HG03135 (cell line): Measurements from ENCODE around the gene OLFM2.

Experiments used
- ATAC-seq: cut with Tn5 transposase; IDR thresholded peaks from one replicate; pipeline ENCODE4 v1.9.1; 2021; ENCODE audit warnings: mild to moderate bottlenecking, moderate library complexity; ENCODE audit not compliant: unreplicated experiment

OLFM2 gene

DNA sequence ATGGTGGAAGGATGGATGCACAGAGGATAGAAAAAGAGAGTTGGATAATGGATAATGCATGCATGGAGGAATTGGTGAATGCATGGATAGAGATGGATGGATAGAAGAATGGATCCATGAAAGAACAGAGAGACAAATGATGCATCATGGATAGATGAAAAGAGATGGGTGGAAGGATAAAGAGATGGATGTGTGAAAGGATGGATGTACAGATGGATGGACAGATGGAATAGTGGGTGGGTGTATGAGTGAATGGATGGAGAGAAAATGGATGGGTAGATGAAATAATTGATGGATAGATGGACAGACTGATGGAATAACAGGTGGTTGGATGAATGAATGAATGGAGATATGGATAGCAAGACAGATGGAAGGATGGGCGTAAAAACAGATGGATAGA is 25.7 kb downstream of the OLFM2 start:
- ATAC-seq: no peak

- ATAC-seq: no peak
Measured at GRCh38 chr19:9909251-9909650, 27.1 kb downstream of the OLFM2 start.

GRCh38 chr19:9906475-9907087 is 29.7 kb downstream of the OLFM2 start:
- ATAC-seq: no peak

DNA sequence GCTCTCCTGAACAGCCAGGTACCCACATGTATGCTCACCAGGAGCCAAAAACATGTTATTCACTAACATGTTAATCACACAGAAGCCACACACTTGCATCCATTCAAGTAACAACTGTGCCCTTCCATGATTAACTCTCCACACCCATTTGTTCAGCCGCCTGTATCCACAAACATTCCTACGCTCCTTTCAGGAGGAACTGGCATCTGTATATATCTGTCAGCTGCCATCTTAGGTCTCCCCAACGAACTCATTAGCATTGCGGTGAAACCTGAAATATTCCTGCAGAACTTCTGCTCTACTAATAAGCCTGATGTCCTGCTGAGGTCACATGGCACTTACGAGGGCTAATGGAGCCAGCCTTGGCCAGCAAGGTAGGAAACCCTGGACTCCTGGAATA is 33.0 kb downstream of the OLFM2 start:
- ATAC-seq: no peak

- no peak for ATAC-seq
Measured at GRCh38 chr19:9901642-9902041, 34.7 kb downstream of the OLFM2 start.

- no peak for ATAC-seq
Measured at GRCh38 chr19:9901020-9901419, 35.3 kb downstream of the OLFM2 start.

DNA sequence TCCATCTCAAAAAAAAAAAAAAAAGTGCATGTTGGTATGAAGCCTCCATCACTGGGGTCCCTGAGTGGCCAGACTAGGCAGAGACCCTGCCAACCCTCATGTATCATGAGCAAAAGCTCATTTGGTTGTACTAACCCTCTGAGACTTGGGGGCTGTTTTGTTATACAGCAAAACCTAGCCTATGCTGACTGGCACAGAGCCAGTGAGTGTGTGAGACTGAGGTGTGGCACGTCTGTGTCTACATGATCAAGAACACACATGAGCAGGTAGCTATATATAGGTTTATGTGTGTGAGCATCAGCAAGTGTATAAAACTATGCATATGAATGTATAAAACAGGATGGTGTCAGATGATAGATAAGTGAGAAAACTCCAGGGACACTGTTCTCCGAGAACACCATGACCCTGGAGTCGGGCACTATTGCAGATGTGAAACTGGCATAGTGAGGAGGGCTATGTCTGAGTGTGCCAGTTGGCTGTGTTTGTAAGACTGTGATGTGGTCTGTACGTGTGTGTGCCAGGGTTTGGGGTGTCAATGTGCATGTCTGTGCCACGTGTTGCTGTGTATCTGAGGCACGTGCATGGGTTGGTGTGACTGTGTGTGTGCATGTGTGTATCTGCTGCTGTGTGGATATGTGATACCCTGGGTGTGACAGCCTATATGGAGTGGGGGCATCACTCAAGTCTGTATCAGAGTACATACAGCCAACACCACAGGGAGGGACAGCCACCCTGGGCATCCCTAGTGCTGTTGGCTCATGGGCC is 44.5 kb downstream of the OLFM2 start:
- ATAC-seq: no peak

GRCh38 chr19:9885077-9885552 is 51.2 kb downstream of the OLFM2 start:
- no peak for ATAC-seq

DNA sequence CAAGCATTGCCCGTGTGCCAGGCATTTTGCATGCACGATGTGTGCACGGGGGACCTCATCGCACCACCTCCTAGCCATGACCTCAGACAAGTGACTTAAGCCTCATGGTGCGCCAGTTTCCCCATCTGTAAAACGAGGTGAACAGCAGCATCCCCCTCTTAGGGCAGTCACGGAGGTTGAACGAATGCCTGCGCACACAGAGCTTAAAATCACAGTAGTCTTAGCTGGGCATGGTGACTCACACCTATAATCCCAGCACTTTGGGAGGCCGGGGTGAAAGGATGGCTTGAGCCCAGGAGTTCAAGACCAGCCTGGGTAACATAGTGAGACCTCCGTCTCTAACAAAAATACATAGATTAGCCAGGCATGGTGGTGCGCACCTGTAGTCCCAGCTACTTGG is 52.6 kb downstream of the OLFM2 start:
- ATAC-seq: no peak

DNA sequence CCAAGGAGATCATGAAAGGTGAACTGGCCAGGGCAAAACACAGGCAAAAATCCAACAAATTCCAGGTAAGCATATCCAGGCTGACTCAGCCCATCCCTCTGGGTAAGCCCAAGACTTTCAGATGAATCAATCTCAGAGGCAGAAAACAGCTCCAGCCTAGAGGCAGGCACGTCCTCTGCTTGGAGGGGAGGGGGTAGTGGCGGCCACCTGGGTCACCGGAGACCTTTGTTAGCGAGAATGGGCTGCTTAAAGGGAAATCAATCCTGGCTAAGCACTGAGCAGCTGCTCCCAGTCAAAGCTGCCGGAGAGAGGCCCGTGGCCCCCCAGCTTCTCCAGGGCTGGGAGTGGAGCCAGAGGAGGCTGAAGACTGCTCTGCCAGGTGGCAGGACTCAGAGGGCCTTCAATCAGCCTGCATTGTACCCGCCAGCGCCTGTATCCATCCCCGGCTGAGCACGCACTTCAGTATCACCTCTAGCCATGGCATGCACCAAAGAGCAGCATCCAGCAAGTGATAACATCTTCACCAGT is 53.0 kb downstream of the OLFM2 start:
- no peak for ATAC-seq

GRCh38 chr19:9881720-9882119 is 54.6 kb downstream of the OLFM2 start:
- ATAC-seq: no peak

- ATAC-seq: no peak
Measured at GRCh38 chr19:9878511-9879196, 57.7 kb downstream of the OLFM2 start.

- no peak for ATAC-seq
Measured at GRCh38 chr19:9877780-9878510, 58.4 kb downstream of the OLFM2 start.

DNA sequence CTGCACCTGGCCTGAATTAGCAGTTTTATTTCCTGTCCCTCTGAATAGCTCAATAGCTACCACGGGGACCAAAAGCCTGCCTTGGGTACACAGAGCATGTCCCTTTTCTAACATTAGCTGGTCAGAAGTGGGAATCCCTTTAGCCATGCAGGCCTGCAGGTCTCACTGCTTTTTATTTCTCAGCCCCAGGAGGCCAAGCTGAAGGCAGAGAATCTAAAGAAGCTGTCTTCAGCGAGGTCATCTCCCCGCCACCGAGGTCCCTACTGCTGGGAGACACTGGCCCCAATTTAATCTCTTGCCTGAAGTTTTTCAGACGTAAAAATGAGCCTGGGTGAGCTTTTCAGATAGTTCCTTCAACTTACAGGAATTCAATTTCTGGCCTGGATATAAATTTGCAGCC is 60.5 kb downstream of the OLFM2 start:
- no peak for ATAC-seq

DNA sequence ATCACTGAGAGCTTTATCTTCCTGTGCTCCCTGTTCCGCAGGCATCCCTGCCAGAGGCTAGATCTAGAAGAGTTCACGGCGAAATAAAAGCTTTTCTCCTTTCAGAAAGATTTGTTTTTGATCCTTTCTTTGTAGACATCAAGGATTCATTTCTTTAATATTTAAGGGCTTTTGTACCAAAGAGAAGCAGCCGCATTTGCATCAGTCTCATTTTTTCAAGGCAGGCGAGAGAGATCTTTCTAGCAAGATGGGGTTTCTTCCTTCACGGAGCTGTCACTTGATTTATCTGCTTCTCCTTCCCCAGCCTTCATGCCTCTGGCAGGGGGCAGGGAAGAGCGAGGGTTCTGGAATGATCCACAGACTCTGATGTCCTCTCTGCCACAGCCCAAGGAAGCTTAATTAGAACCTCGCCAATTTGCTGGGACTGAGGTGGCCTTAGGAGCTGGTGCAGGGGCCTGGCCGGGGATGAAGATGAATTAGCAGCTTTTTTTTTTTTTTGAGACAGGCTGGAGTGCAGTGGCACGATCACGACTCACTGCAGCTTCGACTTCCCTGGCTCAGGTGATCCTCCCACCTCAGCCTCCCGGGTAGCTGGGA is 61.2 kb downstream of the OLFM2 start:
- ATAC-seq: no peak

DNA sequence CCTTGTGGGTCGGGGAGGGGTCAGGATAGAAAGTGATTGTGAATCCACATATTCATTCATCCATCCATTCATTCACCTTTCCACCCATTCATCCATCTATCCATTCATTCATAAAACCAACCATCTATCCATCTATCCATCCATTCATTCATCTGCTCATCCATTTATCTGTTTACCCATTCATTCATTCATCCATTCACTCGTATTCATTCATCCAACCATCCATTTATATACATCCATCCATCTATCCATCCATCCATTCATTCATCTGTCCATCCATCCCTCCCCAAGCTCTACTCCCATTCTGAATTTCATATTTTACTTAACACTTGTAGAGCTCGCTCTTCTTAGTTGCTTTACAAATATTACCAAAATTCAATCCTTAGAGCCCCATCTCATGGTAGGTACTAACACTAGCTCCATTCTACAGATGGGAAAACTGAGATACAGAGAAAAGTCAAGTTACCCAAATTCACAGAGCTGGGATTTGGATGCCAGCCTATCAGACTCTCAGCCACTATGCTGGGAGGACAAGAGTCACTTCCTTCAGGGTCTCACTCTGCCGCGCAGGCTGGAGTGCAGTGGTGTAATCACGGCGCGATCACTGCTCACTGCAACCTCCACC is 63.6 kb downstream of the OLFM2 start:
- ATAC-seq: no peak

- no peak for ATAC-seq
Measured at GRCh38 chr19:9871626-9872338, 64.5 kb downstream of the OLFM2 start.

DNA sequence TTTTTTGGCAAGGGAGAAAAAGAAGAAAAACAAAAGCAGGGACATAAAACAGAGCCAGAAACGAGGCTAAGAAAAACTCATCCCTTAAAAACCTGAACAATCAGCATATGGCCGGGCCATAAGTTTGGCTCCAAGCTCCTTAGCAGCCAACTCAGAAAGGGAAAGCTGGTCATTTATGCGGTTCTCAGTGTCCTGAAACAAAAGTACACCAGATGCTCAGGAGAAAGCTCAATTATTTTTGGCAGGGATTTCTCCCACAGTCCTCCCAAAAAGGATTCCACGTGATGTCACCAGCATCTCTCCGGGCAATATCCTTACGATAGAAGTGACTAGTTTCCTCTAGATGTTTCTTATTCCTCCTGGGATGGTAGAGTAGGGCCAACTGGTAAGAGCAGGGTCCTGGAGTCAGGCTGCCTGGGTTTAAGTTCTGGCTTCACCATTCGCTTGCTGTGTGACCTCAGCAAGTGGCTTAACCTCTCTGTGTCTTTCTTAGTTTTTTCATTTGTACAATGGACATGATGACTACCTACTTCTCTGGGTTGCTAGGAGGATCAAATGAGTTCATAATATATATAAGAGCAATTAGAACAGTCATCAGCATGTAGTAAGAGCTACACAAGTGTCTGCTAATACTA is 67.2 kb downstream of the OLFM2 start:
- ATAC-seq: no peak
